Transverse colon (tissue), 4 donors: ENCODE measurements around the gene NME9. TPM values are rescaled to one million over a fixed set of nuclear protein-coding genes. Genes with fewer than 3 reads are reported as not detected.

Experiments used
- DNase-seq: peaks from one replicate; pipeline ENCODE4 v3.0.0-alpha.2; 2019
- H3K27ac ChIP-seq, 4 donors: fragments of 200-600 bp; sonication (generic); 2 replicates each; pipeline ENCODE4 v1.5.1; 2016 to 2018; ENCODE audit warnings: inconsistent platforms in 4 of 4
- H3K27me3 ChIP-seq: fragments of 200-600 bp; sonication (generic); 2 replicates; pipeline ENCODE4 v1.5.1; 2017; ENCODE audit warnings: inconsistent platforms
- H3K36me3 ChIP-seq, 4 donors: fragments of 200-600 bp; sonication (generic); 2 replicates each; pipeline ENCODE4 v1.5.1; 2017 to 2019; ENCODE audit warnings: inconsistent platforms in 4 of 4
- H3K4me1 ChIP-seq, 4 donors: fragments of 200-600 bp; sonication (generic); 2 replicates each; pipeline ENCODE4 v1.5.1; 2017 to 2020; ENCODE audit warnings: inconsistent platforms in 4 of 4
- H3K4me3 ChIP-seq, 4 donors: fragments of 200-600 bp; sonication (generic); 1 replicate in 1 of 4; 2 replicates in 3 of 4; pipeline versions ENCODE4 v1.5.1 to v1.6.1; 2017 to 2019; ENCODE audit warnings: inconsistent platforms in 4 of 4
- H3K9me3 ChIP-seq, 2 donors: fragments of 200-600 bp; sonication (generic); 2 replicates each; pipeline ENCODE4 v1.5.1; 2017 to 2019; ENCODE audit warnings: inconsistent platforms in 2 of 2
- EP300 ChIP-seq: sonication (generic); formaldehyde crosslinking; IDR thresholded peaks from one replicate; pipeline ENCODE4 v1.6.1; 2017; ENCODE audit warnings: antibody characterized with exemption, low read depth
- POLR2A ChIP-seq: fragments of 450-650 bp; IDR thresholded peaks from one replicate; pipeline ENCODE4 v1.6.1; 2016; ENCODE audit warnings: antibody characterized with exemption, mild to moderate bottlenecking, moderate library complexity
- POLR2AphosphoS5 ChIP-seq, 3 donors: sonication (generic); formaldehyde crosslinking; IDR thresholded peaks; one replicate each; pipeline ENCODE4 v1.6.1; 2016; ENCODE audit warnings: antibody characterized with exemption in 3 of 3
- WGBS, 2 donors: methylation state at CpG; one replicate each; pipeline ENCODE4 v1.1.5; 2018; ENCODE audit warnings: low coverage in 1 of 2; 5-methylcytosine and 5-hydroxymethylcytosine counted together
- in situ Hi-C, 4 donors: fragments of 200-750 bp; cut with MboI; loops; one replicate each; pipeline versions ENCODE4 v1.15.0 to v1.15.1; 2017; ENCODE audit warnings: low sequenced_read_pairs in 3 of 4, low pct_ligation_motif_present in 1 of 4, low pct_unique_long_range_greater_than_20kb in 1 of 4
- intact Hi-C: fragments of 100-400 bp; cut with DNase I; formaldehyde crosslinking; loops from one replicate; pipeline ENCODE4 v1.15.1; 2023; ENCODE audit warnings: low total_unique reads
- total RNA-seq, 4 donors: library from RNA; depleted of rRNA; stranded (reverse); fragments of >200 nt; gene quantifications; one replicate each; pipeline ENCODE4 v1.1.0, GENCODE V29; 2016
- TF ChIP-seq, protein P1 (sequence below), 5 experiments: fragments of 200-600 bp in 3 of 5; fragments of 450-650 bp in 2 of 5; sonication (generic) in 3 of 5; IDR thresholded peaks; 1 replicate in 2 of 5; 2 replicates in 3 of 5; pipeline ENCODE4 v1.5.1; 2016 to 2017; ENCODE audit warnings: antibody characterized with exemption in 5 of 5, inconsistent platforms in 3 of 5, mild to moderate bottlenecking in 2 of 5, moderate library complexity in 1 of 5

NME9 gene
- total RNA-seq, 4 donors from 2014 or later, result not detected

- DNase-seq, result no peak
- Histone ChIP-seq H3K27me3 (no peaks in the 10 kb centered on the region), H3K27ac (no peak overlapping the region), H3K4me3 (no peak overlapping the region), H3K36me3 (peaks cover 0 to 48% (median 17%) of the 10 kb centered on the region in 4 donors), H3K4me1 (no peaks in the 10 kb centered on the region), H3K9me3 (no peaks in the 10 kb centered on the region)
- in situ Hi-C loops, result no loop called here
- intact Hi-C loops, result no loop called here
- TF ChIP-seq POLR2AphosphoS5 (IDR thresholded peaks at IDR 0.05) (no peak), EP300 (no peak), POLR2A (no peak)
- TF ChIP-seq, protein P1, sequence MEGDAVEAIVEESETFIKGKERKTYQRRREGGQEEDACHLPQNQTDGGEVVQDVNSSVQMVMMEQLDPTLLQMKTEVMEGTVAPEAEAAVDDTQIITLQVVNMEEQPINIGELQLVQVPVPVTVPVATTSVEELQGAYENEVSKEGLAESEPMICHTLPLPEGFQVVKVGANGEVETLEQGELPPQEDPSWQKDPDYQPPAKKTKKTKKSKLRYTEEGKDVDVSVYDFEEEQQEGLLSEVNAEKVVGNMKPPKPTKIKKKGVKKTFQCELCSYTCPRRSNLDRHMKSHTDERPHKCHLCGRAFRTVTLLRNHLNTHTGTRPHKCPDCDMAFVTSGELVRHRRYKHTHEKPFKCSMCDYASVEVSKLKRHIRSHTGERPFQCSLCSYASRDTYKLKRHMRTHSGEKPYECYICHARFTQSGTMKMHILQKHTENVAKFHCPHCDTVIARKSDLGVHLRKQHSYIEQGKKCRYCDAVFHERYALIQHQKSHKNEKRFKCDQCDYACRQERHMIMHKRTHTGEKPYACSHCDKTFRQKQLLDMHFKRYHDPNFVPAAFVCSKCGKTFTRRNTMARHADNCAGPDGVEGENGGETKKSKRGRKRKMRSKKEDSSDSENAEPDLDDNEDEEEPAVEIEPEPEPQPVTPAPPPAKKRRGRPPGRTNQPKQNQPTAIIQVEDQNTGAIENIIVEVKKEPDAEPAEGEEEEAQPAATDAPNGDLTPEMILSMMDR (IDR thresholded peaks at IDR 0.05), result no peak
- 82 to 100% methylated on average over 2 of the region's 2 CpGs for WGBS, 2 donors
Observed at GRCh38 chr3:138271189-138271794, 58.4 kb downstream of the NME9 start.

- DNase-seq, result no peak
- no peak overlapping the region for H3K27ac ChIP-seq
- no peak for TF ChIP-seq POLR2A
- TF ChIP-seq EP300, result no peak
- TF ChIP-seq, protein P1 (IDR thresholded peaks at IDR 0.05), result no peak
- no peak for TF ChIP-seq POLR2AphosphoS5 (IDR thresholded peaks at IDR 0.05)
- 81 to 85% methylated on average over 2 of the region's 2 CpGs for WGBS, 2 donors
- intact Hi-C loops (no loop called here), in situ Hi-C loops (no loop called here)
- H3K4me3 ChIP-seq, result no peak overlapping the region
- peaks cover 0 to 37% (median 17%) of the 10 kb centered on the region in 4 donors for H3K36me3 ChIP-seq
- no peaks in the 10 kb centered on the region for H3K9me3 ChIP-seq
- H3K27me3 ChIP-seq, result no peaks in the 10 kb centered on the region
- H3K4me1 ChIP-seq, result no peaks in the 10 kb centered on the region
Observed at GRCh38 chr3:138270245-138270644, 59.4 kb downstream of the NME9 start.

- Histone ChIP-seq H3K36me3 (peaks cover 0 to 19% (median 6%) of the 10 kb centered on the region in 4 donors), H3K27me3 (no peaks in the 10 kb centered on the region), H3K9me3 (no peaks in the 10 kb centered on the region)
Observed at GRCh38 chr3:138267083-138267482, 62.6 kb downstream of the NME9 start.

GRCh38 chr3:138265745-138266144 is 63.9 kb downstream of the NME9 start:
- DNase-seq, result no peak
- no peak overlapping the region for H3K27ac ChIP-seq
- no peaks in the 10 kb centered on the region for H3K9me3 ChIP-seq
- H3K27me3 ChIP-seq, result no peaks in the 10 kb centered on the region
- peaks cover 0 to 13% (median 1%) of the 10 kb centered on the region in 4 donors for H3K36me3 ChIP-seq
- H3K4me3 ChIP-seq, result no peak overlapping the region
- no peaks in the 10 kb centered on the region for H3K4me1 ChIP-seq
- no peak for TF ChIP-seq EP300
- no peak for TF ChIP-seq POLR2A
- TF ChIP-seq POLR2AphosphoS5 (IDR thresholded peaks at IDR 0.05), result no peak
- TF ChIP-seq, protein P1 (IDR thresholded peaks at IDR 0.05), result no peak
- WGBS, 2 donors, result 97% methylated on average over 1 of the region's 1 CpG; no CpG with 5 or more reads in 1 of the 2 donors
- in situ Hi-C loops (no loop called here), intact Hi-C loops (no loop called here)

More at GRCh38 chr3:138267083-138267482, 62.6 kb downstream of the NME9 start:
- 86 to 93% methylated on average over 3 of the region's 3 CpGs for WGBS, 2 donors
- TF ChIP-seq EP300, result no peak
- DNase-seq, result no peak
- intact Hi-C loops, result no loop called here
- in situ Hi-C loops, result no loop called here
- Histone ChIP-seq H3K27ac (no peak overlapping the region), H3K4me3 (no peak overlapping the region), H3K4me1 (no peaks in the 10 kb centered on the region)

DNA sequence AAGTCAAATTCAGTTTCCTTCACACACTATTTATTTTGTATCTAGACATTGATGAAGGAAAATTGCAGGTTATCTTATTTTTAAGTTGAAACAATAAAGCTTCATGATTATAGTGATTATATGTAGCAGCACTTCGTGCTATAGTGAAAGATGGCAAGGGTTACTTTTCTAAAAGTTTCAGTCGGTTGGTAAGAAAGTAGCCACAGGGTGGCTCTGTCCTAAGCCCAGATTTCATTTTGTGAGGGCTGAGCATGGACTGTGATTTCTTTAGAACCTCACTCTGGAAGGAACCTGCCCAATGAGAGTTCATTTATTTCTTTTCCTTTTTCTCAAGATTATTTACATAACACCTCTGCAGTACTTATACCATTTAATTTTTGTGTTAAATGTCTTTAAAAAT is 66.5 kb downstream of the NME9 start:
- no peak for TF ChIP-seq EP300
- no peak for TF ChIP-seq POLR2A
- TF ChIP-seq, protein P1 (IDR thresholded peaks at IDR 0.05), result no peak
- no peak for TF ChIP-seq POLR2AphosphoS5 (IDR thresholded peaks at IDR 0.05)
- WGBS, 2 donors, result 70 to 78% methylated on average over 2 of the region's 2 CpGs
- DNase-seq, result no peak

More for the DNA sequence above, 66.5 kb downstream of the NME9 start:
- Histone ChIP-seq H3K4me3 (no peak overlapping the region), H3K27ac (no peak overlapping the region), H3K4me1 (no peaks in the 10 kb centered on the region), H3K36me3 (peaks cover 0 to 11% (median 1%) of the 10 kb centered on the region in 4 donors), H3K9me3 (no peaks in the 10 kb centered on the region), H3K27me3 (no peaks in the 10 kb centered on the region)
- in situ Hi-C loops (no loop called here), intact Hi-C loops (no loop called here)
